GM12878 (cell line): ENCODE measurements around the gene AHCYL2. TPM values are rescaled to one million over a fixed set of nuclear protein-coding genes. Genes with fewer than 3 reads are reported as not detected.

Experiments used
- ATAC-seq: fragments of 200-7000 bp; cut with Tn5 transposase; 3 replicates; pipeline ENCODE4 v1.9.1; 2020; ENCODE audit warnings: mild to moderate bottlenecking, moderate library complexity
- BruUV-seq: library from RNA; stranded (reverse); fragments of 400-500 nt; replicated peaks from 2 replicates; lab custom pipeline; 2021; lab: Mats Ljungman, UMichigan
- CTCF ChIA-PET: fragments of 300-600 bp; sonication (Branson Sonifier 250); formaldehyde crosslinking; extraction: SDS; loops from one replicate; lab custom pipeline; 2021; ENCODE audit warnings: inconsistent platforms; lab: Yijun Ruan, JAX
- POLR2A ChIA-PET: fragments of 350-600 bp; formaldehyde crosslinking; extraction: SDS; loops from one replicate; lab custom pipeline; 2021; ENCODE audit warnings: inconsistent platforms; lab: Charles Lee
- RAD21 ChIA-PET: fragments of 300-600 bp; sonication (Branson Sonifier 250); formaldehyde crosslinking; loops from one replicate; lab custom pipeline; 2023; ENCODE audit warnings: antibody characterized with exemption; ENCODE audit not compliant: unreplicated experiment; lab: Charles Lee
- SMC1A ChIA-PET: fragments of 300-600 bp; sonication (Branson Sonifier 250); formaldehyde crosslinking; loops from one replicate; lab custom pipeline; 2023; ENCODE audit not compliant: unreplicated experiment, uncharacterized antibody; lab: Charles Lee
- DNase-seq: peaks from one replicate; pipeline ENCODE4 v3.0.0-alpha.2; 2011; ENCODE audit warnings: low read depth, low spot score
- FAIRE-seq: peaks from 3 replicates; lab custom pipeline; 2011; peaks lifted over from hg19 to GRCh38; lab: Jason Lieb, UNC
- H2AFZ ChIP-seq: 2 replicates; pipeline ENCODE4 v1.6.0; 2011; ENCODE audit warnings: low read depth, low read length, control low read depth; ENCODE audit not compliant: control insufficient read depth
- H3K27ac ChIP-seq: 2 replicates; pipeline ENCODE4 v1.5.1; 2011; ENCODE audit warnings: control low read depth; ENCODE audit not compliant: control insufficient read depth, insufficient read depth
- H3K27me3 ChIP-seq, 2 experiments: replicated peaks in 1 of 2; 2 replicates each; pipeline versions ENCODE4 v1.6.0 to v1.6.1; 2011; ENCODE audit warnings: low read length in 1 of 2; ENCODE audit not compliant: control insufficient read depth in 2 of 2, insufficient read depth in 2 of 2
- H3K36me3 ChIP-seq, 2 experiments: 2 replicates each; pipeline ENCODE4 v1.5.1; 2011; ENCODE audit warnings: low read length in 1 of 2; ENCODE audit not compliant: control insufficient read depth in 2 of 2, insufficient read depth in 2 of 2
- H3K4me1 ChIP-seq: 2 replicates; pipeline ENCODE4 v1.6.1; 2011; ENCODE audit warnings: mild to moderate bottlenecking, low read length, moderate library complexity, mixed read lengths; ENCODE audit not compliant: control insufficient read depth, insufficient read depth
- H3K4me2 ChIP-seq: 2 replicates; pipeline ENCODE4 v1.6.0; 2011; ENCODE audit warnings: control low read depth; ENCODE audit not compliant: control insufficient read depth, insufficient read depth
- H3K4me3 ChIP-seq: fragments of 200-600 bp; sonication (generic); 2 replicates; pipeline ENCODE4 v1.5.1; 2016
- H3K79me2 ChIP-seq: 2 replicates; pipeline ENCODE4 v1.6.0; 2011; ENCODE audit warnings: low read length; ENCODE audit not compliant: control insufficient read depth, insufficient read depth
- H3K9ac ChIP-seq: 2 replicates; pipeline ENCODE4 v1.8.0; 2011; ENCODE audit warnings: low read length, control low read depth, mixed read lengths; ENCODE audit not compliant: control insufficient read depth, insufficient read depth
- H3K9me3 ChIP-seq: replicated peaks from 3 replicates; pipeline ENCODE4 v1.5.1; 2011; ENCODE audit warnings: mild to moderate bottlenecking, low read length; ENCODE audit not compliant: control insufficient read depth, insufficient read depth
- H4K20me1 ChIP-seq: 2 replicates; pipeline ENCODE4 v1.6.0; 2011; ENCODE audit not compliant: control insufficient read depth, insufficient read depth
- BMI1 ChIP-seq: fragments of 450-650 bp; IDR thresholded peaks from 2 replicates; pipeline ENCODE4 v1.6.1; 2016; ENCODE audit warnings: mild to moderate bottlenecking, moderate library complexity, borderline replicate concordance
- CHD1 ChIP-seq: IDR thresholded peaks from 2 replicates; pipeline ENCODE4 v1.6.1; 2012; ENCODE audit warnings: low read depth, low read length, improper control_type of control experiment
- CREM ChIP-seq: IDR thresholded peaks from 2 replicates; pipeline ENCODE4 v1.6.1; 2014; ENCODE audit warnings: antibody characterized with exemption, low read depth
- IRF4 ChIP-seq: IDR thresholded peaks from 2 replicates; pipeline ENCODE4 v1.6.1; 2011; ENCODE audit warnings: low read depth, low read length
- PBX3 ChIP-seq: IDR thresholded peaks from 2 replicates; pipeline ENCODE4 v1.6.1; 2011; ENCODE audit warnings: mild to moderate bottlenecking, low read depth, low read length, moderate library complexity; ENCODE audit not compliant: insufficient replicate concordance
- RUNX3 ChIP-seq: IDR thresholded peaks from 2 replicates; pipeline ENCODE4 v1.6.1; 2012; ENCODE audit warnings: low read length, inconsistent platforms
- STAT1 ChIP-seq: fragments of 450-650 bp; conservative IDR thresholded peaks from 2 replicates; pipeline ENCODE4 v1.6.1; 2014; ENCODE audit warnings: antibody characterized with exemption, mild to moderate bottlenecking
- STAT3 ChIP-seq: IDR thresholded peaks from 2 replicates; pipeline ENCODE4 v1.6.1; 2011; ENCODE audit warnings: low read depth, low read length, improper control_type of control experiment
- ZBTB40 ChIP-seq: fragments of 450-650 bp; IDR thresholded peaks from 2 replicates; pipeline ENCODE4 v1.6.1; 2016; ENCODE audit warnings: mild to moderate bottlenecking, moderate library complexity, borderline replicate concordance
- ZNF274 ChIP-seq: IDR thresholded peaks from one replicate; pipeline ENCODE4 v1.8.0; 2011; ENCODE audit not compliant: insufficient read length, insufficient read depth
- ZNF687 ChIP-seq: fragments of 450-650 bp; IDR thresholded peaks from 2 replicates; pipeline ENCODE4 v1.6.1; 2017; ENCODE audit warnings: mild to moderate bottlenecking, moderate library complexity
- WGBS: methylation state at CpG from one replicate; pipeline ENCODE4 v1.1.6; 2016; ENCODE audit warnings: low lambda C conversion rate; ENCODE audit not compliant: insufficient replicate concordance, insufficient coverage; ENCODE audit errors: missing lambda C conversion rate; 5-methylcytosine and 5-hydroxymethylcytosine counted together
- in situ Hi-C: fragments of 300-500 bp; cut with MboI; formaldehyde crosslinking; loops from 9 replicates; pipeline ENCODE4 v1.14.3; 2018; ENCODE audit warnings: mixed read lengths
- intact Hi-C: fragments of 100-400 bp; cut with micrococcal nuclease; formaldehyde crosslinking; loops from one replicate; pipeline ENCODE4 v1.14.2; 2022; ENCODE audit not compliant: unreplicated experiment
- polyA plus RNA-seq, 11 experiments: library from polyadenylated mRNA; depleted of rRNA in 4 of 11; unstranded in 6 of 11; stranded (reverse) in 5 of 11; fragments of >200 nt; fragmentation: Nextera tagmentation in 4 of 11; fragmentation: Illumina TruSeq in 1 of 11; extraction: Ambion mirVana in 4 of 11; extraction: Trizol in 1 of 11; gene quantifications; 1 replicate in 1 of 11; 2 replicates in 10 of 11; pipeline versions ENCODE4 v1.2.1 to v1.2.3, GENCODE V29; 2011 to 2016; ENCODE audit warnings: inconsistent platforms in 2 of 11, missing spikeins in 2 of 11, low read depth in 1 of 11
- total RNA-seq, 4 experiments: library from RNA; depleted of rRNA in 3 of 4; stranded (reverse); fragments of >200 nt in 3 of 4; fragmentation: Illumina TruSeq in 1 of 4; extraction: Trizol in 1 of 4; gene quantifications; 2 replicates each; pipeline versions ENCODE4 v1.2.1 to v1.2.3, GENCODE V29; 2013 to 2021

Gene AHCYL2
- total and polyA plus RNA-seq, 10 of the 15 experiments (the other 5 are each of a cell fraction or from before 2014, with no cell fraction given), result 1.7 to 29.1 (median 5.4) TPM

GRCh38 chr7:129317450-129317849, 92.6 kb downstream of the AHCYL2 start:
- no peaks in the 10 kb centered on the region for H3K36me3 ChIP-seq
- H3K4me3 ChIP-seq, result no peak overlapping the region
- SMC1A ChIA-PET, result interaction anchor here (0.7 to 1.6 kb wide), 2 partner anchors 57 to 154 kb away, joined by 3 to 4 read pairs; no protein-coding TSS in a partner anchor
- no peak for ATAC-seq
- 98% methylated on average over 2 of the region's 2 CpGs for WGBS
- no peak for FAIRE-seq
- no peaks in the 10 kb centered on the region for H3K27me3 ChIP-seq
- H3K4me2 ChIP-seq, result no peak overlapping the region
- no TSS peak for BruUV-seq
- no peak overlapping the region for H2AFZ ChIP-seq
- DNase-seq, result no peak
- in situ Hi-C loops (no loop called here), intact Hi-C loops (no loop called here)
- no peaks in the 10 kb centered on the region for H3K79me2 ChIP-seq
- POLR2A ChIA-PET, result no interaction called here
- H3K9ac ChIP-seq, result no peak overlapping the region
- H3K27ac ChIP-seq, result no peak overlapping the region
- no peak for TF ChIP-seq STAT3
- TF ChIP-seq STAT1, result no peak
- TF ChIP-seq ZNF274, result no peak
- TF ChIP-seq CHD1, result no peak
- no peak for TF ChIP-seq RUNX3
- no peak for TF ChIP-seq ZNF687
- no peak for TF ChIP-seq PBX3
- TF ChIP-seq IRF4, result no peak
- TF ChIP-seq BMI1, result no peak
- TF ChIP-seq ZBTB40, result no peak
- no peak for TF ChIP-seq CREM
- no peaks in the 10 kb centered on the region for H4K20me1 ChIP-seq
- H3K4me1 ChIP-seq, result no peaks in the 10 kb centered on the region
- H3K9me3 ChIP-seq, result no peaks in the 10 kb centered on the region
- RAD21 ChIA-PET, result no interaction called here
- CTCF ChIA-PET, result interaction anchor here (1.1 to 2.0 kb wide), 2 partner anchors 25 to 99 kb away, joined by 4 to 6 read pairs; no protein-coding TSS in a partner anchor
